ENCODE data around the gene KRT7.
A peak's percentile ranks its signal among the peaks of the same experiment; 100 is the strongest.

Gene KRT7

GRCh38 chr12:52232674-52233461 is at the start of gene KRT7:
Gene KRT7 (plus strand): TSS chr12:52233243. CDS start chr12:52233297, 54 bp downstream.
- no peak for TF ChIP-seq CTCF (IDR thresholded peaks at IDR 0.05; ENCODE audit: low read length, missing control alignments)
- no peak for DNase-seq (ENCODE audit: low read depth)
- peak within 1 kb of the TSS; percentile 19 for H3K4me3 ChIP-seq (replicated peaks; ENCODE audit: low read depth, low read length)

- no peak for TF ChIP-seq CTCF (IDR thresholded peaks at IDR 0.05; ENCODE audit: low read length, missing control alignments)
- H3K4me3 ChIP-seq (replicated peaks; ENCODE audit: low read depth, low read length) = no peak overlapping the region
- no peak for DNase-seq (ENCODE audit: low read depth)
Observed at GRCh38 chr12:52183544-52183910, 49.5 kb upstream of the KRT7 start.

GRCh38 chr12:52183971-52184370 is 49.1 kb upstream of the KRT7 start:
- TF ChIP-seq CTCF (IDR thresholded peaks at IDR 0.05; ENCODE audit: low read length, missing control alignments) = no peak
- H3K4me3 ChIP-seq (replicated peaks; ENCODE audit: low read depth, low read length) = no peak overlapping the region
- no peak for DNase-seq (ENCODE audit: low read depth)

- no peak for TF ChIP-seq CTCF (IDR thresholded peaks at IDR 0.05; ENCODE audit: low read length, missing control alignments)
- DNase-seq (ENCODE audit: low read depth) = no peak
Observed at GRCh38 chr12:52184813-52185212, 48.2 kb upstream of the KRT7 start.

GRCh38 chr12:52185400-52185967 is 47.6 kb upstream of the KRT7 start:
- no peak for TF ChIP-seq CTCF (IDR thresholded peaks at IDR 0.05; ENCODE audit: low read length, missing control alignments)
- DNase-seq (ENCODE audit: low read depth) = no peak
- no peak overlapping the region for H3K4me3 ChIP-seq (replicated peaks; ENCODE audit: low read depth, low read length)

More at GRCh38 chr12:52184813-52185212, 48.2 kb upstream of the KRT7 start:
- no peak overlapping the region for H3K4me3 ChIP-seq (replicated peaks; ENCODE audit: low read depth, low read length)

- TF ChIP-seq CTCF (IDR thresholded peaks at IDR 0.05; ENCODE audit: low read length, missing control alignments) = no peak
- peak; percentile 83 for DNase-seq (ENCODE audit: low read depth)
- no peak overlapping the region for H3K4me3 ChIP-seq (replicated peaks; ENCODE audit: low read depth, low read length)
Observed at GRCh38 chr12:52186118-52186840, 46.8 kb upstream of the KRT7 start.
